H9 (cell line): Measurements from ENCODE around the gene RC3H1. TPM values are rescaled to one million over a fixed set of nuclear protein-coding genes. Genes with fewer than 3 reads are reported as not detected.

ENCODE experiments used
- DNase-seq: peaks from one replicate; pipeline ENCODE4 v3.0.0-alpha.2; 2017
- H2AFZ ChIP-seq: one replicate; pipeline ENCODE4 v1.6.1; 2013; ENCODE audit warnings: mild to moderate bottlenecking, low read length, control low read depth, moderate library complexity
- H2AK5ac ChIP-seq: 2 replicates; pipeline ENCODE4 v1.6.1; 2013; ENCODE audit warnings: low read length, control low read depth, mixed read lengths; ENCODE audit not compliant: insufficient read length
- H2BK120ac ChIP-seq: one replicate; pipeline ENCODE4 v1.6.1; 2013; ENCODE audit warnings: low read depth, mild to moderate bottlenecking, low read length, control low read depth, inconsistent platforms; ENCODE audit not compliant: poor library complexity, severe bottlenecking
- H2BK12ac ChIP-seq: 2 replicates; pipeline ENCODE4 v1.6.1; 2013; ENCODE audit warnings: low read length, control low read depth, mixed read lengths, low read depth; ENCODE audit not compliant: insufficient read length
- H2BK15ac ChIP-seq: 2 replicates; pipeline ENCODE4 v1.6.1; 2013; ENCODE audit warnings: low read depth, low read length, control low read depth
- H2BK20ac ChIP-seq: one replicate; pipeline ENCODE4 v1.6.1; 2013; ENCODE audit warnings: low read depth, mild to moderate bottlenecking, low read length, control low read depth, inconsistent platforms; ENCODE audit not compliant: poor library complexity, severe bottlenecking
- H2BK5ac ChIP-seq: 2 replicates; pipeline ENCODE4 v1.6.1; 2013; ENCODE audit warnings: low read length, control low read depth, mixed read lengths; ENCODE audit not compliant: insufficient read length
- H3K14ac ChIP-seq: 2 replicates; pipeline ENCODE4 v1.6.1; 2013; ENCODE audit warnings: low read length, control low read depth; ENCODE audit not compliant: insufficient read depth
- H3K18ac ChIP-seq: 2 replicates; pipeline ENCODE4 v1.6.1; 2013; ENCODE audit warnings: low read depth, mild to moderate bottlenecking, mixed read lengths, low read length, control low read depth; ENCODE audit not compliant: insufficient read length
- H3K23ac ChIP-seq: 2 replicates; pipeline ENCODE4 v1.6.1; 2013; ENCODE audit warnings: low read length, control low read depth, mixed read lengths, low read depth; ENCODE audit not compliant: insufficient read length
- H3K23me2 ChIP-seq: 2 replicates; pipeline ENCODE4 v1.6.1; 2013; ENCODE audit warnings: low read depth, mild to moderate bottlenecking, mixed read lengths, low read length, control low read depth; ENCODE audit not compliant: insufficient read length, poor library complexity, severe bottlenecking
- H3K27ac ChIP-seq: 2 replicates; pipeline ENCODE4 v1.5.1; 2013; ENCODE audit warnings: low read length, control low read depth, mixed read lengths, low read depth; ENCODE audit not compliant: insufficient read length
- H3K27me3 ChIP-seq: 2 replicates; pipeline ENCODE4 v1.6.1; 2013; ENCODE audit warnings: low read length, control low read depth, inconsistent platforms; ENCODE audit not compliant: insufficient read depth
- H3K4ac ChIP-seq: 2 replicates; pipeline ENCODE4 v1.6.1; 2013; ENCODE audit warnings: low read depth, mild to moderate bottlenecking, control low read depth, inconsistent platforms, low read length, moderate library complexity
- H3K4me1 ChIP-seq: 2 replicates; pipeline ENCODE4 v1.6.1; 2013; ENCODE audit warnings: low read length, control low read depth, inconsistent platforms; ENCODE audit not compliant: insufficient read depth
- H3K4me2 ChIP-seq: 2 replicates; pipeline ENCODE4 v1.6.1; 2013; ENCODE audit warnings: low read length, control low read depth, mixed read lengths; ENCODE audit not compliant: insufficient read length, insufficient read depth
- H3K56ac ChIP-seq: 2 replicates; pipeline ENCODE4 v1.6.1; 2013; ENCODE audit warnings: low read depth, mild to moderate bottlenecking, mixed read lengths, low read length, control low read depth; ENCODE audit not compliant: insufficient read length
- H3K79me1 ChIP-seq: 2 replicates; pipeline ENCODE4 v1.6.1; 2013; ENCODE audit warnings: low read depth, mild to moderate bottlenecking, moderate library complexity, low read length, control low read depth, inconsistent platforms; ENCODE audit not compliant: insufficient read depth, poor library complexity, severe bottlenecking
- H3K79me2 ChIP-seq: 2 replicates; pipeline ENCODE4 v1.6.1; 2013; ENCODE audit warnings: low read length, control low read depth, inconsistent platforms; ENCODE audit not compliant: insufficient read depth
- H3K9ac ChIP-seq: 2 replicates; pipeline ENCODE4 v1.6.1; 2013; ENCODE audit warnings: low read length, control low read depth, mixed read lengths; ENCODE audit not compliant: insufficient read length; ENCODE audit errors: extremely low read depth
- H3K9me3 ChIP-seq: one replicate; pipeline ENCODE4 v1.6.1; 2013; ENCODE audit warnings: low read depth, low read length, inconsistent platforms; ENCODE audit not compliant: control insufficient read depth
- H3T11ph ChIP-seq: one replicate; pipeline ENCODE4 v1.6.1; 2013; ENCODE audit warnings: mild to moderate bottlenecking, low read length, control low read depth, inconsistent platforms
- H4K20me1 ChIP-seq: one replicate; pipeline ENCODE4 v1.6.1; 2013; ENCODE audit not compliant: control insufficient read depth, insufficient read length, insufficient read depth
- H4K5ac ChIP-seq: 2 replicates; pipeline ENCODE4 v1.6.1; 2013; ENCODE audit warnings: low read depth, mild to moderate bottlenecking, mixed read lengths, low read length, control low read depth; ENCODE audit not compliant: insufficient read length
- H4K8ac ChIP-seq: replicated peaks from 2 replicates; pipeline ENCODE4 v1.6.1; 2013; ENCODE audit warnings: low read length, control low read depth, mixed read lengths, low read depth; ENCODE audit not compliant: insufficient read length
- H4K91ac ChIP-seq: 2 replicates; pipeline ENCODE4 v1.6.1; 2013; ENCODE audit warnings: low read depth, mild to moderate bottlenecking, moderate library complexity, mixed read lengths, low read length, control low read depth; ENCODE audit not compliant: insufficient read length
- H3K27ac Mint-ChIP-seq, 3 experiments: 2 replicates in 2 of 3; 3 replicates in 1 of 3; pipeline ENCODE4 v1.8.0; 2020 to 2021; ENCODE audit warnings: mixed read lengths in 3 of 3, mild to moderate bottlenecking in 1 of 3, moderate library complexity in 1 of 3
- H3K27me3 Mint-ChIP-seq: 2 replicates; pipeline ENCODE4 v1.8.0; 2021; ENCODE audit warnings: low read depth, mild to moderate bottlenecking, moderate library complexity, mixed read lengths
- H3K36me3 Mint-ChIP-seq, 3 experiments: 2 replicates in 2 of 3; 3 replicates in 1 of 3; pipeline ENCODE4 v1.8.0; 2020 to 2021; ENCODE audit warnings: low read depth in 3 of 3, mixed read lengths in 3 of 3; ENCODE audit not compliant: insufficient read depth in 1 of 3
- H3K4me1 Mint-ChIP-seq, 2 experiments: 2 replicates each; pipeline ENCODE4 v1.8.0; 2020; ENCODE audit warnings: mixed read lengths in 2 of 2
- H3K4me3 Mint-ChIP-seq, 2 experiments: 2 replicates in 1 of 2; 3 replicates in 1 of 2; pipeline ENCODE4 v1.8.0; 2020 to 2021; ENCODE audit warnings: mild to moderate bottlenecking in 2 of 2, mixed read lengths in 2 of 2, moderate library complexity in 1 of 2
- H3K9me3 Mint-ChIP-seq, 2 experiments: 2 replicates in 1 of 2; 3 replicates in 1 of 2; pipeline ENCODE4 v1.8.0; 2020; ENCODE audit warnings: mild to moderate bottlenecking in 2 of 2, mixed read lengths in 2 of 2, moderate library complexity in 1 of 2
- CTCF ChIP-seq: fragments of 200-600 bp; sonication (generic); conservative IDR thresholded peaks from 3 replicates; pipeline ENCODE4 v1.8.0; 2021; ENCODE audit warnings: antibody characterized with exemption, mild to moderate bottlenecking
- WGBS: extraction: QIAGEN DNeasy Blood & Tissue Kit; methylation state at CpG from one replicate; pipeline ENCODE4 v1.1.7; 2013; ENCODE audit warnings: missing lambda C conversion rate, low lambda C conversion rate, mixed read lengths; ENCODE audit not compliant: insufficient read length; ENCODE audit errors: extremely low coverage; 5-methylcytosine and 5-hydroxymethylcytosine counted together
- total RNA-seq: library from RNA; stranded (reverse); gene quantifications from 2 replicates; pipeline ENCODE4 v1.2.1, GENCODE V29; 2021

RC3H1 gene
- total RNA-seq, 1 experiment from 2014 or later = 36.1 TPM

GRCh38 chr1:174021591-174022079 is 522 bp downstream of the RC3H1 start:
- Histone ChIP-seq H3T11ph (no peak overlapping the region), H2BK20ac (no peak overlapping the region), H3K56ac (no peak overlapping the region), H3K79me1 (peaks cover 2% of the 10 kb centered on the region), H3K14ac (peak overlapping the region; percentile 90), H4K91ac (no peak overlapping the region), H3K9me3 (no peaks in the 10 kb centered on the region), H3K79me2 (peaks cover 9% of the 10 kb centered on the region; the same call in 1 of the 2 replicates), H3K18ac (peak overlapping the region; percentile 73), H3K27me3 (no peaks in the 10 kb centered on the region), H3K23ac (no peak overlapping the region), H2BK120ac (no peak overlapping the region), H3K4me1 (no peaks in the 10 kb centered on the region; the same call in 1 of the 2 replicates), H2BK15ac (no peak overlapping the region), H2AK5ac (no peak overlapping the region), H4K20me1 (no peaks in the 10 kb centered on the region), H3K9ac (peak overlapping the region; percentile 92), H4K5ac (no peak overlapping the region), H3K4ac (no peak overlapping the region; the same call in 1 of the 2 replicates), H2AFZ (no peak overlapping the region), H2BK5ac (no peak overlapping the region), H4K8ac (no peak overlapping the region), H2BK12ac (no peak overlapping the region), H3K27ac (no peak overlapping the region), H3K4me2 (peak overlapping the region; percentile 63), H3K23me2 (peaks cover 16% of the 10 kb centered on the region)
- WGBS = no CpG with 5 or more reads among the region's 36 CpGs
- Mint-ChIP-seq H3K36me3 (peaks cover 0 to 4% (median 4%) of the 10 kb centered on the region in 3 experiments; a peak in 3 of 7 replicates), H3K9me3 (no peaks in the 10 kb centered on the region; a peak in 2 of 5 replicates), H3K4me3 (peak overlapping the region; percentile 93), H3K27ac (peak overlapping the region; percentile 86 to 92 (median 88)), H3K4me1 (peaks cover 37% of the 10 kb centered on the region in 2 experiments), H3K27me3 (peaks cover under 1% of the 10 kb centered on the region; the same call in 1 of the 2 replicates)
- no peak for TF ChIP-seq CTCF
- DNase-seq = peak; percentile 61
